Measurements from ENCODE around the gene ALOX12B.

ALOX12B gene

DNA sequence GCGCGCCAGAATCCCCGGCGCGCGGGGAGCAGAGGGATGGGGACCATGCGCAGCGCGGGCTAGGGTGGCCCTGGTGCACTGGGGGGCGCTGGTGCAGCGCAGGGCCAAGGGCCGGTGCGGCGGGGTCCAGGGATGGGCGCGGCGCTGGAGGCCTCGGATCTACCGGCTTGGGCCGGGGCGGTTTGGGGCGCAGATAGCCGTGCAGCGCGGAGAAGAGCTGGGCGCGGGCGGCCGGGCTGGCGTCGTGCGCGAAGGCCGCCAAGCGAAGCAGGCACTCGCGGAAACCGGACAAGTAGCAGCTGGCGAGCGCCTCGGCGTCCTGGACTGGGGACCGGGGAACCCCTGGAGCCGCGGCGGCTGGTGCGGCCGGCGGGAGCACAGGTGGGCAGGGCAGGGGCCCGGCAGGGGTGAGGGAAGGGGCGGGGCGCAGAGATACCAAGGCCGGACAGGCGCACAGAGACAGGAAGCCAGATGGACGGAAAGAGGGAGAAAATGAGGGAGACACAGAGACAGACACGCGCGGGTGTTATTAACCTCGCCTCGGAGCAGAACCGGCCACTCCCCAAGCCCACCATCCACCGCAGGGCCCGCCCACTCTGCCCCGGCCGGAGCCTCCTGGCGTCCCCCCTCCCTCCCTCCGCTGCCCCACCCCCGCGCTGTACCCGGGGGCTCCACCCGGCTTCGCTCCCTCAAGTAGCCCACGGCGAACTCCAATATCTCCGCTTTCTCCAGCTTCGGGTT, 34.3 kb upstream of the ALOX12B start:
- Mint-ChIP-seq H3K36me3 (no peaks in the 10 kb centered on the region), H3K9me3 (no peaks in the 10 kb centered on the region), H3K4me1 (peaks cover 83% of the 10 kb centered on the region), H3K4me3 (peak overlapping the region; percentile 83), H3K27ac (no peak overlapping the region), H3K27me3 (peaks cover 80% of the 10 kb centered on the region)
- ATAC-seq: peak; percentile 37

DNA sequence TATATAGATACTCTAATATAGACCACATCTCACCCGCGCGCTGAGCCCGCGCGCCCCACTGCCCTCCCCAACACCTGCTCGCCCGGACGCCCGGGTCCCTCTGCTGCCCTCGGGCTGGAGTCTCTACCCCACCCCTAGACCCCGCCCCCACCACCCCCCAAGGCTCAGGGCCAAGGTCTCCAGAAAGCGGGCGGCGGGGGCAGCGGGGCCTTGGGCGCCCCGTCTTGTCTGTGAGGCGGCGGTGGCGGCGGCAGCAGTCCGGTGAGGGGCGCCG, 33.8 kb upstream of the ALOX12B start:
- H3K9me3 Mint-ChIP-seq: no peaks in the 10 kb centered on the region
- no peak for ATAC-seq
- H3K27ac Mint-ChIP-seq: no peak overlapping the region
- peak overlapping the region; percentile 83 for H3K4me3 Mint-ChIP-seq
- H3K36me3 Mint-ChIP-seq: no peaks in the 10 kb centered on the region
- H3K27me3 Mint-ChIP-seq: peaks cover 80% of the 10 kb centered on the region
- peaks cover 78% of the 10 kb centered on the region for H3K4me1 Mint-ChIP-seq

DNA sequence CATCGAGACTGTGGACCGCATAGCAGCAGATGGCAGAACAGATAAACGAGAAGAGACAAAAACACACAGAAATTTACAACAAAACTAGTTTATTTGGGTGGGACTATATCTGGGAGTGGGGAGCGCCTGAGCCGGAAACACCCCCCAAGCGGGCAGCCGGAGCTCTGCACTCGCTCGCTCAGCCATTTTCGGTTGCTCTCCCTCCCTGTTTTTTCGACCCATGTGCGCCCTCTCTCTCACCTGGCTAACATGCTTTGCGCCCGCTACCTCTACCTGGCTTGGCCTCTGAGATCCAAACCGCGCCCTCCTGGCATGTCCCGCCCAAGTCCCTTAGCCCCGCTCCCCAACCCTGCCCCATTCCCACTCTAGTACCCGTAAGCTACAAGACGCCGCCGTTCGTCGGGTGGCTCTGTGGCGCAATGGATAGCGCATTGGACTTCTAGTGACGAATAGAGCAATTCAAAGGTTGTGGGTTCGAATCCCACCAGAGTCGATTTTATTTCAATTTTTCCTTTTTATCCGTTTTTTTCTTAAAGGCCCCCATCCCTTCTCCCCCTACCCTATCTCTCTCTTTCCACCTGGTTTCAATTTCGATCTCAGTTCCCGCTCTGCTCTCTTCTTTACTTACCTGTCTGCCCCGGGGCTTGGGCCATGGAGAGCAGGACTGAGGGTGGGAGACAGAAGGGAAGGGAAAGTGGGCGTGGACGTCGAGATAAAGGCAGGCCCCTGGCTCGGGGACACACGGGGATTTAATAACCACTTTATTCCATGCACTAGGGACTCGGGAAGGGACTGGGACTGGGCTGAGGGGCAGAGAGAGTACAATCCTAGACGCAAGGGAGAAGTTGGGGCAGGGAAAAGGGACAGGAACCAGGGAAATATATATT, 33.2 kb upstream of the ALOX12B start:
- H3K27ac Mint-ChIP-seq: peak overlapping the region; percentile 83
- H3K36me3 Mint-ChIP-seq: no peaks in the 10 kb centered on the region
- ATAC-seq: peak; percentile 2
- no peaks in the 10 kb centered on the region for H3K9me3 Mint-ChIP-seq
- H3K27me3 Mint-ChIP-seq: peaks cover 80% of the 10 kb centered on the region
- peak overlapping the region; percentile 76 for H3K4me3 Mint-ChIP-seq
- H3K4me1 Mint-ChIP-seq: peaks cover 72% of the 10 kb centered on the region

DNA sequence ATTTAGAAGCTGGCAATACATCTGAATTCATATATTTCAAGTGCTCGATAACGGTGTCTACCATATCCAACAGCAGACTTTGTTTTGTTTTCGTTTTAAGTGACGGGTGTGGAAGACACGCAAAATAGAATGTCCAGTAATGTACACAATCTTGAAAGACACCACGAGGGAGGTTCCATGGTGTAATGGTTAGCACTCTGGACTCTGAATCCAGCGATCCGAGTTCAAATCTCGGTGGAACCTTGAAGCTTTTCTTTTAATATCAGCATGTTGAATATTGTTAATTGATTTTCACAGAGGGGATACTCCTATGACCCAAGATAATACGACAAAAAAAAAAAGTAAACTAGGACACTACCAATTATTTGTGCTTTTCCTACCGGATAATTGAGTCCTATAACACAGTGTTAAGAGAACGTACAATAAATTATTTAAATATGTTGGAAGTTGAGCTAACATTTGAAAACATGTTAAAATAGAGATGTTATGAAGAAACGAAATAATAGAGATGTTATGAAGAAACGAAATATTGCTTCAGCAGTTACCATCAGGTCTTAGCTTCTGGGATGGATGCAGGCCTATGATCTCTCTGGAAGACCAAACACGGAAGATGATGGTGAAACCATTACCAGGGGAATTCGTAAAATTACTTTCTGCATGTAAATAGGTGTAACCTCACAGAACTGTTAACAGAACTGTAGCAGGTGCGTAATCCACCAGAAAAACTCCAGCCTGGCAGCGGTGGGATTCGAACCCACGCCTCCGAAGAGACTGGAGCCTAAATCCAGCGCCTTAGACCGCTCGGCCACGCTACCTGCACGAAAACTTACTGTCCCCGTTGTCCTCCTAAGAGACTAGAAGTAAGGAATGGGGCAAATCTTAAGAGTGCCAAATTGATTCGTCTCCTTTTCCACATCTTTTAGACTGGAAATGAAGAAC, 32.3 kb upstream of the ALOX12B start:
- Mint-ChIP-seq H3K27me3 (peaks cover 80% of the 10 kb centered on the region), H3K4me1 (peaks cover 63% of the 10 kb centered on the region), H3K27ac (peak overlapping the region; percentile 83), H3K4me3 (peak overlapping the region; percentile 76), H3K36me3 (no peaks in the 10 kb centered on the region), H3K9me3 (no peaks in the 10 kb centered on the region)
- peak; percentile 64 for ATAC-seq

DNA sequence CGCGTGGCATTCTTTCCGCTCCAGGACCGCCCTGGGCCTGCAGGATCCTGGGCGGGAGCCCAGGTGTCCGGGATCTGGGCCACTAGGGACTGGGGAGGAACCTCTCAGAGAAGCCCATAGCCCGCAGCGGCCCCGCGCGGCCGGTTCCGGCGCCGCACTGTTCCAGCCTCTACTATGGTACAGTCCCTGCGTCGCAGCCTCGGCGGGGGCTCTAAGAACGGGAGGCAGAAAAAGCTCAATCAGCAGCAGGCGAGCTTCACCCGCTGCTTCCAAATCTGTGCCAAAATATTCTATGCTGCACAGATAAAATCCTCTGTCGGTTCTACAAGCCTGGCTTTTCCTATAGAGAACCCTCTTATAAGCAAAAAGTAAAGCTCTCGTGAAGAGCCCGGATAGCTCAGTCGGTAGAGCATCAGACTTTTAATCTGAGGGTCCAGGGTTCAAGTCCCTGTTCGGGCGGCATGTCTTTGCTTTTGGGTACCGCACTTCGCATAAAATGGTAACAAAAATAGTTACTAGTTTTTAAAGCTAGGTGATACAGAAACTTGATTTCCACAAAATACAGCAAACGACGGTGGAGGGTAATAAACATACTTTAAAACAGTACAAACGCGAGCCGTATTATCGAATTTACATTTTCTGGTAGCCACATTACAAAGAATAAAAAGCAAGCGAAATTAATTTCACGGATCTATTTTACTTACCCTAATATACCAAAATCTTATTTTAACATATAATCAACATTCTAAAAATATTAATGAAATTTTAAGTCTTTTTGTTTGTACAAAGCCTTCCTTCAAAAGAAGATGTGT, 31.5 kb upstream of the ALOX12B start:
- Mint-ChIP-seq H3K4me3 (peak overlapping the region; percentile 83), H3K36me3 (no peaks in the 10 kb centered on the region), H3K27ac (peak overlapping the region; percentile 83), H3K9me3 (no peaks in the 10 kb centered on the region), H3K27me3 (peaks cover 80% of the 10 kb centered on the region), H3K4me1 (peaks cover 54% of the 10 kb centered on the region)
- ATAC-seq: peak; percentile 82

DNA sequence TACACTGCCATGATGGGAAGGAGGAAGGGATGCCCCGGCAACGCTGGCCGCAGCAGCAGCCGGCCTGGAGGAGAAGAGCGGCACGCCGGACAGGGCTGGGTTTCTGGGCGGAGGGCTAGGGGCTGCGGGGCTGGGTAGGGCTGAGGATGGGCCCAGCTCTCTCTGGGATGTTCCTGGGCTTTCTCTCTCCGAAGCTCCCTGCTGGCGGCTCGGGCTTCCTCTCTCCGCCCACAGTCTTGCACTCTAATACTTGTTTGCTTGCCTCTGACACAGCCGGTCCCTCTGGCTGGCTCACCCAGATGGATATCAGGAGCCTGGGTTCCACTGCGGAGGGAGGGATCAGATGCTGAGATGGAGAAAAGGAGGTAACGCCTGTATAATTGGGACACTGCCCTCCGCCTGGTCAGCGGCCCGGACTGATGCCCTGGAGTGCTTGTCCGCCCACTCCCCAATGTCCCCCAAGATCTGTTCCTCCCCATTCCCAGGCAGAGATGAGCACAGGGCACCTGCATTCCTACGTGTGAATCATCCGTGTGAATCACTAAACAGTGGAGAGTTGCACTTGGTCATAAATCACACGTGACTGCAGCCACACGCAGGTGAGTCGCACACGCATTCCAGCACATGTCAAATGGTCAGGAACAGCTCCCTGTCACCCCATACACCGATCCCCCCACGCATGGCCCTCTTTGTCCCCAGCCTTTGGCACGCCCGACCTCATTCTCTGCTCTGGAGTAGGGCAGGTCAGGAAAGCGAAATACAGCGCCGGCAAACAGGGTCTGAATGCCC, 30.7 kb upstream of the ALOX12B start, which contains the start of gene ALOXE3:
ALOXE3 (minus strand) TSS at position 535 of the 789 bp plus-strand sequence; CDS start at position 11, 524 bp downstream.
- peaks cover 80% of the 10 kb centered on the region for H3K27me3 Mint-ChIP-seq
- H3K27ac Mint-ChIP-seq: peak within 1 kb of the TSS; percentile 83
- H3K9me3 Mint-ChIP-seq: no peaks in the 10 kb centered on the region
- H3K4me1 Mint-ChIP-seq: peaks cover 46% of the 10 kb centered on the region
- H3K4me3 Mint-ChIP-seq: peak within 1 kb of the TSS; percentile 83
- H3K36me3 Mint-ChIP-seq: no peaks in the 10 kb centered on the region
- peak; percentile 1 for ATAC-seq

DNA sequence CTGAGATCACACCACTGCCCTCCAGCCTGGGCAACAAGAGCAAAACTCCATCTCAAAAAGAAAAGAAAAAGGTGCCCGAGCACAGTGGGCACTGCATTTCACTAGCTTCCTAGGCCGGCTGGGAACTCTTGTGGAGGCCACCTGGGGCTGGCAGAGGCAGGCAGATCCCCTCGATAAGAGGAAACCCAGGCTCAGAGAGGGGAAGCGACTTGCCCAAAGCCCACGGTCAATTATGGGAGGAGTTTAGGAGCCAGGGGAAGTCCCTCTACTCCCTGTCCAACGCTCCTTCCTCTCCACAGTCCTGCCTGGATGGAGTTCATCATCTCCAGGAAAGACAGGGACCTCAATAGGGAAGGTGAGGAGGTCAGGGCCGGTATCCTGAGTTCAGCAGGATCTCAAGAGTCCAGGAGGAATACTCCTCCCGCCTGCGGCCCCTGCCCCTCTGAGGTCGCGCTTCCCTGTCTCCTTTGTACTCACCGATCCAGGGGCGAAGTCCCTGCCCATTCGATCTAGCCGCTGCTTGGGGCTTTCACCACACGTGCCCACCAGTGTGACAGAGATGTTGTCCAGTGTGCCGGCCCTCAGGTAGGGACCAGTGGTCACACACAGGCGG, 30.0 kb upstream of the ALOX12B start:
- Mint-ChIP-seq H3K27me3 (peaks cover 80% of the 10 kb centered on the region), H3K36me3 (no peaks in the 10 kb centered on the region), H3K4me1 (peaks cover 39% of the 10 kb centered on the region), H3K9me3 (no peaks in the 10 kb centered on the region), H3K27ac (no peak overlapping the region), H3K4me3 (peak overlapping the region; percentile 56)
- no peak for ATAC-seq

DNA sequence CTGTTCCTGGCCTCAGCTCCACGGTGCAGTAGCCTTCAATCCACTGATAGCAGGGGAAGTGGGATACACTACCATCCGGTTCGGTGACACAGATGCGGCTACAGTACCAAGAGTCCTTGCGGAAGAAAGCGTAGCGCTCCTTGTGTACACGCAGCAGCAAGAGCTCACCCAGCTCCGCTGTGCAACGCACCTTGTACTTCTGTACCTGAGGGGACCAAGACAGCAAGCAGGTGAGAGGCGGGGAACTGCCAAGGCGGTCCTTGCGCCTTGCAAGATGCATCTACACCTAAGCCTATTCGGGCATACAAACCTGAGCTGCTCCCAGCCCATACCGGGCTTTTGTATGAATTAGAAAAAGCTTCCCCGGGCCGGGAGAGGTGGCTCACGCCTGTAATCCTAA, 29.3 kb upstream of the ALOX12B start:
- Mint-ChIP-seq H3K4me3 (no peak overlapping the region), H3K9me3 (no peaks in the 10 kb centered on the region), H3K27me3 (peaks cover 83% of the 10 kb centered on the region), H3K4me1 (peaks cover 36% of the 10 kb centered on the region), H3K27ac (no peak overlapping the region), H3K36me3 (no peaks in the 10 kb centered on the region)
- ATAC-seq: no peak

DNA sequence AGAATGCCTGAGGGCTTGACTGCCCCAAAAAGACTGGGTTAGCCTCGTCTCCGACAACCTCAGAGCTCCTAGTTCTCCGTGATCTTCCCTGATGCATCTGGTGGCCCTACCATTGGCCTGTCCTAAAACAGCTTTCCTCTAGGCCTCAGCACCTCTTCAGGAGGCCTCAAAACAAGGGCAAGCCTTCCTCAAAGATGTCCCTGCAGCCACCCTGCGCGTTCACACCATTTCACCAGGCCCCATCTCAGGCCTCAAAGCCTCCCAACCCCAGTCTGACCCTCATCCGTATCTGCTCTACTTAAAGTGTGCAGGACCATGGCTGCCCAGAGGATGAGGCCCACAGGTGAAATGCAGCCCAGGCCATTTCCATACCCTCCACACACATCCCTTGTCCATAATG, 23.4 kb upstream of the ALOX12B start:
- Mint-ChIP-seq H3K27ac (no peak overlapping the region), H3K36me3 (no peaks in the 10 kb centered on the region), H3K4me1 (peaks cover 9% of the 10 kb centered on the region), H3K9me3 (no peaks in the 10 kb centered on the region), H3K4me3 (no peak overlapping the region), H3K27me3 (peaks cover 60% of the 10 kb centered on the region)
- no peak for ATAC-seq

DNA sequence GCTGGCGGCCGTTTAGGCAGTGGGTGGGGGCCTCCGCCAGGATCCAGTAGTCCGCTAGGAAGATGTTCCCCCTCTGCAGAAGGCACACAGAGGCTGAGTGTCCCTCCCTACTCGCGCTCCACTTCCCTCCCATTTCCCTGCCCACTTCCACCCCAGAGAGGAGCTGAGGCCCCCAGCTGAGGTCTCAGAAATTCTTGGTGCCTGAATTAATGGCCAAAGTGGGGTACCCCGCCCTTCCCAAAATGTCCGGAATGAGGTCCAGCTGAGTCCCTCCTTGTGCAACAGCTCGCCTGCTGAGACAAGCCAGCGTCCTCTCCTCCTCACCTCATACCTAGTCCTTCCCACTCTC, 22.9 kb upstream of the ALOX12B start:
- Mint-ChIP-seq H3K36me3 (no peaks in the 10 kb centered on the region), H3K9me3 (no peaks in the 10 kb centered on the region), H3K27ac (no peak overlapping the region), H3K27me3 (peaks cover 55% of the 10 kb centered on the region), H3K4me1 (peaks cover 9% of the 10 kb centered on the region), H3K4me3 (no peak overlapping the region)
- ATAC-seq: no peak

DNA sequence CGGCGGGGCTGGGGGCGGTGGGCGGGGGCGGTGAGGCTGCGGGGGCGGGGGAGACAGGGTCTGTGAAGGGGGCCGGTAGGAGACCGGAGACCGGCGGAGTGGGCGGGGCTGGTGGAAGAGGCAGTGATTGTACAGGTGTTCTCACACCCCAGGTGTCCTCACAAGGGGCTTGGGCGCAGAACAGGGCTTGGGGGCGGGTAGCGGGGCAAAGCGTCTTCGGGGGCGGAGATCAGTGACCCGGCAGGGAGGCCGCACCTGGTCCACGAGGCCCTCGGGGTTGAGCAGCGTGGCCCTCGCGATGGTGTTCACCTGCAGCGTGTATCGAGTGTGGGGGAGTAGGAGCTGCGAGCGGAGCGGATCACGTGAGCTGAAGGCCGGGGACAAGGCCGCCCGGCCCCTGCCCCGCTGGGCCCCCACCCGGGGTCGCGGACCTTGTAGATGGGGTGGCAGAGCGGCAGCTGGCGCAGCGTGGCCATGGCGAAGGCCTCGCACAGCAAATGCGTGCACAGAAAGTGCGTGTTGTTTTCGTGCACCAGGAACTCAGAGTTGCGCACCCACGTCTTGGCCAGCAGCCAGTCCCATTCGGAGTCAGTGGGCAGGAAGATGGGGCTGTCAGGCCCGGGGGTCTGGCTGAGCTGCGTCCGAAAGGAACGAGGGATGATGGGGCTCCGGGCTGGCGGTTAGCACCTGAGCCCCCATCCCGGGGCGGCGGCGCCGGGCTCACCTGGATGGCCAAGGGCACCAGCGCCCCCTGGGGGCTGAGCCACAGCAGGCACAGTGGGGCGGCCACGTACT, 22.3 kb upstream of the ALOX12B start:
- no peaks in the 10 kb centered on the region for H3K36me3 Mint-ChIP-seq
- H3K4me1 Mint-ChIP-seq: peaks cover 9% of the 10 kb centered on the region
- H3K9me3 Mint-ChIP-seq: no peaks in the 10 kb centered on the region
- peak; percentile 91 for ATAC-seq
- H3K27me3 Mint-ChIP-seq: peaks cover 49% of the 10 kb centered on the region
- H3K4me3 Mint-ChIP-seq: peak overlapping the region; percentile 51
- no peak overlapping the region for H3K27ac Mint-ChIP-seq

DNA sequence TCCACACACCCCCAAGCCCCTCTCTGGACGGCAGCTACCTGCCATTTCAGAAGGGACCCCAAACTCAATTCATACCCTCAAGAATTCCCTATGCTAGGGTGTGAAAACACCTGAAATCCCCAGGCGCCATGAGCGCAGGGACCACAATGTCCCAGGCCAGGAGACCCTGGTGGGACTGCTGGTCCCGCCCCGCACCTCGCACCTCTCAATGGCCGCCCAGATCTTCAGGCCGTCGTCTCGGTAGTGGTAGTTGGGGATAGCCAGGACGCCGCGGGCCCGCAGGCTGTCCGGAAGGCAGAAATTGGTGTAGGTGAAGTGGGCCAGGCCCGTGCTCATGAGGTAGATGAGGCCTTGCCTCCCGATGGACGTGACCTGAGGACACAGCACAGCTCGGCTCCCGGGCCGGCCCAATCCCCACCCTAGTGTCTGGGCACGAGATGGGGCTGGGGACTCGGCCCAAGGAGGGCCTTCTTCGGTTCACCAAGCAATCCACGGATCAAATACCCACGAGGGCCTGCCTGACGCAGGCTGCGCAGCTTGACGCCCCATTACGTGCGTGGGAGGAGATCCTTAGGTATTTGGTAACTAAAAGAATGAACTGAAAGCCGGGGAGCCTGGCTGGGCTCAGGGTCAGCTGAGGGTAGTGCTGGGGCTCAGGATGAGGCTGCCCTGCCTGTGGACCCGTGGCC, 21.6 kb upstream of the ALOX12B start:
- ATAC-seq: no peak
- H3K27me3 Mint-ChIP-seq: peaks cover 42% of the 10 kb centered on the region

More for the DNA sequence above, 21.6 kb upstream of the ALOX12B start:
- no peaks in the 10 kb centered on the region for H3K9me3 Mint-ChIP-seq
- H3K4me1 Mint-ChIP-seq: peaks cover 9% of the 10 kb centered on the region
- no peaks in the 10 kb centered on the region for H3K36me3 Mint-ChIP-seq
- H3K27ac Mint-ChIP-seq: no peak overlapping the region
- H3K4me3 Mint-ChIP-seq: peak overlapping the region; percentile 12

All from stimulated activated memory B cell treated with anti-CD40 and anti-IgM and Interleukin-4, amounts not matched to agents 10 μg/mL and 1 μg/mL and 100 μg/mL, for 72 hours (primary cell).